SK-N-DZ (cell line): ENCODE data around the gene KXD1.

Experiments
- DNase-seq: peaks from one replicate; pipeline ENCODE4 v3.0.0-alpha.2; 2015; ENCODE audit warnings: low spot score

Gene KXD1

DNA sequence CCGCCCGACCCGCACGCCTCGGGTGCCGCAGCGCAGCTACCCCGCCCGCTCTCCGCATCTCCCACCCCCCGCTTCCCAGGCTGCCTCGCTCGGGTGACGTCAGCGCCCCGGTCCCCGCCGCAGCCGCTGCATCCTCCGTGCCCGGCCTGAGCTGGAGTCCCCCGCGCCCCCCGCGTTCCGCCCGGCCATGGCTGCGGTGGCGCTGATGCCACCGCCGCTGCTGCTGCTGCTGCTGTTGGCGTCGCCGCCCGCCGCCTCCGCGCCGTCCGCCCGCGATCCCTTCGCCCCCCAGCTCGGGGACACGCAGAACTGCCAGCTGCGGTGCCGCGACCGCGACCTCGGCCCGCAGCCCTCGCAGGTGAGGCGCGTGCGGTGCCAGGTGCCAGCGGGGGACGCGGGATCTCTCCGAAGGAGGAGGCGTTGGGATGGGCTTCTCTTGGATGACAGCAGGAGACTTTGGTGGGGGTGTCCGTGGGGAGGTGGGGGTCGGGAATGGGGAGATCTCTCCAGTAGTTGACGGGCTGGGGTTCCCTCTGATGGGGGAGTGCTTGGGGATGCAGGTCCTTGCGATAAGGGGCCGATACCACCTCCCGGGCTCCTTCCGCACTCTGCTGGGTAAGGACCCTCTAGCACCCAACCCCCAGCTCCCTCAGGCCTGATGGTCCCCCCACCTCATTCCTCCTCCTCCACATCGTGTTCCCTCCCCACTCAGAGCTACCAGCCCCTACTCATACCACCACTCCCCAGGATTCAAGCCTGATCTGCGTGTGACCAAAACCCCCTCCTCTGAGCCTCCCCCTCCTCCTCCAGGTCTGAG lies 55.3 kb downstream of the KXD1 start, which contains the start of gene TMEM59L:
TSS of gene TMEM59L (plus strand) at position 99 of the 817 bp plus-strand sequence. CDS start at position 188, 89 bp downstream.
- no peak for DNase-seq

DNA sequence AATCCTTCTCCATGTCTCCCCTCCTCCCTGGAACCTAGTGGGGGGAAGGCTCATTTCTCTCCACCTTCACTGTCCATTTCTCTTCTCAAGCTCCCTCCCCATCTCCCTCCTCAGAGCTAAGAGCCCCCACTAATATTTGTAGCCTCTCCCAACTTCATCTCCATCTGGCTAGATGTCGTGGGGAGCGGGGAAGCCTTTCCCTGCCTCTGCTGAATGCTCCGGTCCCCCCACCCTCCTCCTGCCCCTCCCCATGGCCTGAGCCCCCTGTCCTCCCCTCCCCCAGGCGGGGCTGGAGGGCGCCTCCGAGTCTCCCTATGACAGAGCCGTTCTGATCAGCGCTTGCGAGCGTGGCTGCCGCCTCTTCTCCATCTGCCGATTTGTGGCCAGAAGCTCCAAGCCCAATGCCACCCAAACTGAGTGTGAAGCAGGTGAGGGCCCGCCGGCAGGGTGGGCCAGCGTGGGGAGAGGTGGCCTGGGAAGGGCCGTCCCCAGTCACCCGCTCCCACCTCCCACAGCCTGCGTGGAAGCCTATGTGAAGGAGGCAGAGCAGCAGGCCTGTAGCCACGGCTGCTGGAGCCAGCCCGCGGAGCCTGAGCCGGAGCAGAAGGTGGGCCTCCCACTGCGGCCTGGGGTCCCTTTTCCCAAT lies 56.0 kb downstream of the KXD1 start:
- DNase-seq, result no peak

DNA sequence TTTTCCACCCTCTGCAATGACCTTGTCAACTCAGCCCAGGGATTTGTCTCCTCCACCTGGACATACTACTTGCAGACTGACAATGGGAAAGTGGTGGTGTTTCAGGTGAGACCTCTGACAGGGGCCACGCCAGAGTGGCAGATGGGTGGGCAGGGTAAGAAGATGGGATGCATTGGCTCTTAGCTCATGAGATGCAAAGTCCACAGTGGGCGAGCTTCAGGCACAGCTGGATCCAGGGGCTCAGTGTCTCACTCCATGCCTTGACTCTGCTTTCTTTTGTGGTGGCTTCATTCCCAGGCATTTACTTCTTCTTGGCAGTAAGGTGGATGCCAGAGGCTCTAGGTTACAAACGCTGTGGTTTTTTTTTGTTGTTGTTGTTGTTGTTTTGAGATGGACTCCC lies 58.4 kb downstream of the KXD1 start:
- no peak for DNase-seq

DNA sequence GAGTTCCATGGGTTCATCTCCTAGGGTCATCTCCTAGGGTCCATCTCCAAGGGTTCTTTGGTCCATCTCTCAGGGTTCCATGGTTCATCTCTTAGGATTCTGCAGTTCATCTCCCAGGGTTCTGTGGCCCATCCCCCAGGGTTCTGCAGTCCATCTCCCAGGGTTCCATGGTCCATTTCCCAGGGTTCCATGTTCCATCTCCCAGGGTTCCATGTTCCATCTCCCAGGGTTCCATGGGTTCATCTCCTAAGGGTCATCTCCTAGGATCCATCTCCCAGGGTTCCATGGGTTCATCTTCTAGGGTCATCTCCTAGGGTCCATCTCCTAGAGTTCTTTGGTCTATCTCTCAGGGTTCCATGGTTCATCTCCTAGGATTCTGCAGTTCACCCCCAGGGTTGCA lies 59.9 kb downstream of the KXD1 start:
- DNase-seq, result no peak

DNA sequence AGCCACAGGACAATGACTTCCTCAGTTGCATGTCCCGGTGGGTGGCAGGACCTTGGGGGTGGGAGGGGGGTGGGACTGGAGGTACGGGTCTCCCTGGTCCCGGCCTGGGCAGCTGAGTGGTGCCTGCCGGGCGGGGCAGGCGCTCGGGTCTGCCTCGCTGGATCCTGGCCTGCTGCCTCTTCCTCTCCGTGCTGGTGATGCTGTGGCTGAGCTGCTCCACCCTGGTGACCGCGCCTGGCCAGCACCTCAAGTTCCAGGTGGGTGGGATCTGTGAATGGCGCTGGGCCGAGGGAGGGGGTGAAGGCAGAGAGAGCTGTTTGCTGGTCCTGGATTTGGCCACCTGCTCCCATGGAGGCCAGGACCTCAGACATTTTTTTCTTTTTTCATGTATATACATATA lies 60.6 kb downstream of the KXD1 start:
- DNase-seq, result no peak
